Bronchial epithelial cell (primary cell): Measurements from ENCODE around the gene MC5R. TPM values are rescaled to one million over a fixed set of nuclear protein-coding genes. Genes with fewer than 3 reads are reported as not detected.
A peak's percentile ranks its signal among the peaks of the same experiment; 100 is the strongest.

Source experiments
- DNase-seq: peaks from one replicate; pipeline ENCODE4 v3.0.0-alpha.2; 2010; ENCODE audit warnings: low read depth
- FAIRE-seq: peaks from 2 replicates; lab custom pipeline; 2011; peaks lifted over from hg19 to GRCh38; lab: Jason Lieb, UNC
- H3K27me3 ChIP-seq: 2 replicates; pipeline ENCODE4 v1.5.1; 2011; ENCODE audit warnings: low read length; ENCODE audit not compliant: control insufficient read depth, insufficient read depth
- H3K36me3 ChIP-seq: 2 replicates; pipeline ENCODE4 v1.5.1; 2011; ENCODE audit warnings: low read length; ENCODE audit not compliant: control insufficient read depth, insufficient read depth
- H3K4me3 ChIP-seq: 2 replicates; pipeline ENCODE4 v1.5.1; 2011; ENCODE audit warnings: mild to moderate bottlenecking, low read depth, low read length, control low read depth
- CTCF ChIP-seq: IDR thresholded peaks from 2 replicates; pipeline ENCODE4 v1.5.1; 2011; ENCODE audit warnings: mild to moderate bottlenecking, moderate library complexity, low read length, control low read depth, inconsistent platforms; ENCODE audit not compliant: insufficient read depth, severe bottlenecking
- total RNA-seq: library from RNA; depleted of rRNA; stranded (reverse); fragments of >200 nt; gene quantifications from 2 replicates; pipeline ENCODE4 v1.2.1, GENCODE V29; 2014

Gene MC5R
- total RNA-seq, 1 donor from 2014 or later = not detected

- H3K27me3 ChIP-seq = peaks cover 2% of the 10 kb centered on the region
- peak; percentile 81 for TF ChIP-seq CTCF
- FAIRE-seq (no peak), DNase-seq (peak; percentile 69)
- H3K36me3 ChIP-seq = no peaks in the 10 kb centered on the region
- H3K4me3 ChIP-seq = no peak overlapping the region
These were observed 10.6 kb upstream of the MC5R start for GRCh38 chr18:13813271-13813849.

DNA sequence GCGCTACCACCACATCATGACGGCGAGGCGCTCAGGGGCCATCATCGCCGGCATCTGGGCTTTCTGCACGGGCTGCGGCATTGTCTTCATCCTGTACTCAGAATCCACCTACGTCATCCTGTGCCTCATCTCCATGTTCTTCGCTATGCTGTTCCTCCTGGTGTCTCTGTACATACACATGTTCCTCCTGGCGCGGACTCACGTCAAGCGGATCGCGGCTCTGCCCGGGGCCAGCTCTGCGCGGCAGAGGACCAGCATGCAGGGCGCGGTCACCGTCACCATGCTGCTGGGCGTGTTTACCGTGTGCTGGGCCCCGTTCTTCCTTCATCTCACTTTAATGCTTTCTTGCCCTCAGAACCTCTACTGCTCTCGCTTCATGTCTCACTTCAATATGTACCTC, 2.3 kb downstream of the MC5R start:
- H3K4me3 ChIP-seq = no peak overlapping the region
- FAIRE-seq = no peak
- no peaks in the 10 kb centered on the region for H3K36me3 ChIP-seq
- no peaks in the 10 kb centered on the region for H3K27me3 ChIP-seq
- TF ChIP-seq CTCF = no peak
- no peak for DNase-seq

- TF ChIP-seq CTCF = no peak
- H3K27me3 ChIP-seq = no peaks in the 10 kb centered on the region
- no peaks in the 10 kb centered on the region for H3K36me3 ChIP-seq
- peak; percentile 17 for DNase-seq
- no peak for FAIRE-seq
- no peak overlapping the region for H3K4me3 ChIP-seq
These were observed 8.0 kb downstream of the MC5R start for GRCh38 chr18:13831864-13832508.

DNA sequence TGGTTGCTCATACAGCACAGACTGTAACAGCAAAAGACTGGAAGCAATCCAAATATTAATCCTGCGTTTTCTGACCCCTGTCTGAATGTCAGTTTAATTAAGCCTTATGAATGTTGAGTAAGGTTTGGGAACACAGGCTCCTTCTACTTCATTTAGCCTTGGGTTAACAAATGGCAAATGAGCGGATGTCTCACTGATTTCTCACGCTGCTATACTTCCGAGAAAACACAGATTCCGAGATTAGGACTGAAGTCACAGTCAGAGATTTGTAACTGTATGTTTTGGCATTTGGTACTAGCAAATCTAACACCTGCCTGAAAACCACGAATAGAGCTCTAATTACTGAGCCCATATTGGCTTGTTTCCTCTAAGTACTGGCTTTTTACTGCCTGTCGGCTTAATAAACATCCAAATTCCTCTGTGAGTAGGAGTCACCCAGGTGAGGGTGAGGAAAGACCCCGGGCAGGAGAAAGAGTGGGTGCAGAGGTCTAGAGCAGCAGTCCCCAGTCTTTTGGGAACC, 10.6 kb downstream of the MC5R start:
- DNase-seq = no peak
- no peaks in the 10 kb centered on the region for H3K36me3 ChIP-seq
- FAIRE-seq = no peak
- no peak overlapping the region for H3K4me3 ChIP-seq
- no peak for TF ChIP-seq CTCF
- no peaks in the 10 kb centered on the region for H3K27me3 ChIP-seq

- H3K4me3 ChIP-seq = no peak overlapping the region
- DNase-seq = no peak
- FAIRE-seq = no peak
- H3K36me3 ChIP-seq = no peaks in the 10 kb centered on the region
- H3K27me3 ChIP-seq = no peaks in the 10 kb centered on the region
- no peak for TF ChIP-seq CTCF
These were observed 11.3 kb downstream of the MC5R start for GRCh38 chr18:13835202-13835601.
